DMS79 (cell line): Measurements from ENCODE around the gene BEND3.
"Not testable (repeated sequence)": the region's sequence is repeated elsewhere in the genome, so short reads cannot be mapped to it uniquely, and the experiment has no call there.

Experiments
- DNase-seq: peaks from one replicate; lab custom pipeline; 2025; lab: John Stamatoyannopoulos, UW

Gene BEND3

GRCh38 chr6:107033126-107033525, 82.2 kb downstream of the BEND3 start:
- DNase-seq, result no peak

- DNase-seq, result no peak
Measured at GRCh38 chr6:107032051-107032450, 83.3 kb downstream of the BEND3 start.

GRCh38 chr6:107030151-107030550, 85.2 kb downstream of the BEND3 start:
- no peak for DNase-seq

- no peak for DNase-seq
Measured at GRCh38 chr6:107026965-107027364, 88.3 kb downstream of the BEND3 start.

- no peak for DNase-seq
Measured at GRCh38 chr6:107021446-107022185, 93.7 kb downstream of the BEND3 start.

- DNase-seq, result no peak
Measured at GRCh38 chr6:107020239-107020638, 95.1 kb downstream of the BEND3 start.

- not testable (repeated sequence) for DNase-seq
Measured at GRCh38 chr6:107019628-107020027, 95.7 kb downstream of the BEND3 start.

GRCh38 chr6:107019047-107019446, 96.3 kb downstream of the BEND3 start:
- no peak for DNase-seq
